Heart right ventricle (tissue), 16 donors: Measurements from ENCODE around the gene CD79B. TPM values are rescaled to one million over a fixed set of nuclear protein-coding genes. Genes with fewer than 3 reads are reported as not detected.
"Not testable (repeated sequence)": the region's sequence is repeated elsewhere in the genome, so short reads cannot be mapped to it uniquely, and the experiment has no call there.

Experiments used
- ATAC-seq, 8 donors: fragments of 200-7000 bp; cut with Tn5 transposase; one replicate each; pipeline ENCODE4 v1.9.1; 2020; ENCODE audit warnings: mild to moderate bottlenecking in 8 of 8, moderate library complexity in 8 of 8, moderate number of reproducible peaks in 1 of 8
- DNase-seq, 2 donors: peaks; one replicate each; pipeline ENCODE4 v3.0.0-alpha.2; 2020
- H3K27ac ChIP-seq, 10 donors: fragments of 200-600 bp; sonication (generic) in 2 of 10; one replicate each; pipeline versions ENCODE4 v1.5.0 to v1.8.0; 2020 to 2022; ENCODE audit warnings: mild to moderate bottlenecking in 3 of 10
- H3K27me3 ChIP-seq, 7 donors: fragments of 200-600 bp; one replicate each; pipeline ENCODE4 v1.8.0; 2021 to 2022; ENCODE audit warnings: mild to moderate bottlenecking in 2 of 7
- H3K36me3 ChIP-seq, 9 donors: fragments of 200-600 bp; sonication (generic) in 1 of 9; one replicate each; pipeline versions ENCODE4 v1.5.0 to v1.8.0; 2020 to 2022; ENCODE audit warnings: mild to moderate bottlenecking in 2 of 9
- H3K4me1 ChIP-seq, 9 donors: fragments of 200-600 bp; sonication (generic) in 1 of 9; one replicate each; pipeline versions ENCODE4 v1.5.0 to v1.8.0; 2020 to 2022; ENCODE audit warnings: mild to moderate bottlenecking in 4 of 9
- H3K4me3 ChIP-seq, 10 donors: fragments of 200-600 bp; sonication (generic) in 2 of 10; one replicate each; pipeline versions ENCODE4 v1.5.0 to v1.8.0; 2020 to 2022; ENCODE audit warnings: mild to moderate bottlenecking in 7 of 10, moderate library complexity in 2 of 10
- H3K9me3 ChIP-seq, 11 donors: fragments of 200-600 bp in 10 of 11; sonication (generic) in 2 of 11; one replicate each; pipeline versions ENCODE4 v1.5.0 to v1.8.0; 2013 to 2022; ENCODE audit warnings: mild to moderate bottlenecking in 2 of 11, control low read depth in 1 of 11, moderate library complexity in 1 of 11
- WGBS, 2 donors: extraction: QIAGEN DNeasy Blood & Tissue Kit; methylation state at CpG; one replicate each; pipeline ENCODE4 v1.1.7; 2013; ENCODE audit warnings: inconsistent platforms in 1 of 2; 5-methylcytosine and 5-hydroxymethylcytosine counted together
- intact Hi-C, 10 donors: fragments of 100-400 bp; cut with DNase I; formaldehyde crosslinking; loops; one replicate each; pipeline versions ENCODE4 v1.11.1 to v1.14.2; 2022
- polyA plus RNA-seq, 2 donors: library from polyadenylated mRNA; stranded (reverse); fragments of 200-250 nt; gene quantifications; one replicate each; pipeline ENCODE4 v1.2.3, GENCODE V29; 2013
- total RNA-seq, 10 donors: library from RNA; stranded (reverse); fragmentation: NEBNext Ultra II Directional in 3 of 10; extraction: Animal tissue kit (Norgen Biotek cat#: 25700) in 3 of 10; gene quantifications; one replicate each; pipeline versions ENCODE4 v1.2.1 to v1.2.4, GENCODE V29; 2021 to 2023
- TF ChIP-seq, protein P1 (sequence below), 9 donors: fragments of 200-600 bp; sonication (generic) in 2 of 9; IDR thresholded peaks; one replicate each; pipeline versions ENCODE4 v1.5.0 to v1.8.0; 2021 to 2022; ENCODE audit warnings: antibody characterized with exemption in 9 of 9, mild to moderate bottlenecking in 5 of 9, moderate library complexity in 1 of 9
- donor health status: Arrhythmogenic right ventricular cardiomyopathy.
- donor health status: ischemic (EF 13 %, LVEDD 7.1; RV severe dilation, severe dysfunction).
- donor health status: healthy with polysubstance abuse.
- donor health status: DM: no; HTN: yes; CAD: no.
- donor health status: DM: no; HTN: no; CAD: no.
- donor health status: ischemic (EF 25% LVEDD 6.9; RV normal size, moderate dysfunction).
- donor health status: ischemic (EF 25% LVEDD 5.7; RV mildly dilated, moderate dysfunction).
- donor health status: healthy.
- donor health status: DM: yes; HTN: yes; CAD: no.
- donor health status: Ischemic cardiomyopathy.
- donor health status: ischemic (EF 35%, LVEDD 5.7; RV mildly dilated, moderate dysfunction).
- donor health status: nonischemic (EF 11% LVEDD 7.7; RV severe dilation, severe dysfunction).
- donor health status: DM: yes; HTN: yes; CAD: no.
- donor health status: PGD.
- donor health status: ischemic (EF 29% LVEDD 5.4; RV normal size, mild dysfunction).
- donor health status: nonischemic (EF 23%, LVEDD 6.1; RV moderate dilation, normal function).

CD79B gene
- total and polyA plus RNA-seq, 12 donors = 2.2 to 11.6 (median 3.9) TPM

DNA sequence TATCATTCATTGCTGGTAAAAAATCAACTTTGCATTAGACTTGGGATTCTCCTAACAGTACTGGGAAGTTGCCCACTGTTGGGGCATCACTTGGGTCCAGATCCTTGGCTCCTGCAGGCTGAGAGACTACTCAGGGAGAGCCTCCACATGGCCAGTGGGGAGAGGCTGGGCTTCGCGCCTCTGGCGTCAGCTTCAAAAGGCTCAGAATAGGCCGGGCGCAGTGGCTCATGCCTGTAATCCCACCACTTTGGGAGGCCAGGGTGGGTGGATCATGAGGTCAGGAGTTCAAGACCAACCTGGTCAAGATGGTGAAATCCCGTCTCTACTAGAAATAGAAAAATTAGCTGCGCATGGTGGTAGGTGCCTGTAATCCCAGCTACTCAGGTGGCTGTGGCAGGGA lies 17.7 kb downstream of the CD79B start:
- H3K4me1 ChIP-seq = peaks cover 0 to 5% (median 0%) of the 10 kb centered on the region in 9 donors
- no peaks in the 10 kb centered on the region for H3K36me3 ChIP-seq
- TF ChIP-seq, protein P1, sequence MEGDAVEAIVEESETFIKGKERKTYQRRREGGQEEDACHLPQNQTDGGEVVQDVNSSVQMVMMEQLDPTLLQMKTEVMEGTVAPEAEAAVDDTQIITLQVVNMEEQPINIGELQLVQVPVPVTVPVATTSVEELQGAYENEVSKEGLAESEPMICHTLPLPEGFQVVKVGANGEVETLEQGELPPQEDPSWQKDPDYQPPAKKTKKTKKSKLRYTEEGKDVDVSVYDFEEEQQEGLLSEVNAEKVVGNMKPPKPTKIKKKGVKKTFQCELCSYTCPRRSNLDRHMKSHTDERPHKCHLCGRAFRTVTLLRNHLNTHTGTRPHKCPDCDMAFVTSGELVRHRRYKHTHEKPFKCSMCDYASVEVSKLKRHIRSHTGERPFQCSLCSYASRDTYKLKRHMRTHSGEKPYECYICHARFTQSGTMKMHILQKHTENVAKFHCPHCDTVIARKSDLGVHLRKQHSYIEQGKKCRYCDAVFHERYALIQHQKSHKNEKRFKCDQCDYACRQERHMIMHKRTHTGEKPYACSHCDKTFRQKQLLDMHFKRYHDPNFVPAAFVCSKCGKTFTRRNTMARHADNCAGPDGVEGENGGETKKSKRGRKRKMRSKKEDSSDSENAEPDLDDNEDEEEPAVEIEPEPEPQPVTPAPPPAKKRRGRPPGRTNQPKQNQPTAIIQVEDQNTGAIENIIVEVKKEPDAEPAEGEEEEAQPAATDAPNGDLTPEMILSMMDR (IDR thresholded peaks at IDR 0.05) = no peak
- no peaks in the 10 kb centered on the region for H3K9me3 ChIP-seq
- no peak overlapping the region for H3K4me3 ChIP-seq
- no peak for ATAC-seq
- intact Hi-C loops = loop anchor here in 8 of 10 donors (5.0 to 10.0 kb wide), 6 partner anchors 110 to 370 kb away; partner anchors contain the start of genes ERN1 (in 5 of the 8) and ICAM2 (in 1 of the 8)
- peaks cover 0 to 18% (median 8%) of the 10 kb centered on the region in 7 donors for H3K27me3 ChIP-seq
- WGBS, 2 donors = 95 to 98% methylated on average over 7 of the region's 7 CpGs
- no peak overlapping the region for H3K27ac ChIP-seq
- no peak for DNase-seq

DNA sequence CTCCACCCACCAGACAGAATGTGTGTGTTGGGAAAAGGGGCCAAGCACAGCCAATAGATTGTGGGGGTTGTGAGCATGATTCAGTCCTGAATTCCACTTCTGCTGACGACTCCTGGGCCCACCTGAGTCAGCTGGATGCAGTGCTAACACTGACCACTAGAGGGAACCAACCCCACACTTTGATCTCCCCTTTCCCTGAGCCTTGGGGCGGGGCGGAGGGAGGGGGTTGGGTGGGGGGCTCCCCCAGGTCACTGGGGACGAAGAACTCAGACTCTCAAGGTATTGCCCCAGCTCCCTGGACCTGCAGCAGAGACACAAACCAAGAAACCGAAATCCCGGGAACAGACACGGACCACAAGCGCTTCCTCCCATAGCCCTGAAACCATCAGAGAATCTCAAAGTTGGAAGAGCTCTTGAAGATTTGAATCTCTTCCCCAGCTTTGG lies 20.5 kb downstream of the CD79B start:
- Histone ChIP-seq H3K27me3 (peaks cover 0 to 14% (median 8%) of the 10 kb centered on the region in 7 donors), H3K27ac (no peak overlapping the region)
- intact Hi-C loops = loop anchor here in 8 of 10 donors (5.0 to 10.0 kb wide), 6 partner anchors 113 to 373 kb away; partner anchors contain the start of genes ERN1 (in 5 of the 8) and ICAM2 (in 1 of the 8)

DNA sequence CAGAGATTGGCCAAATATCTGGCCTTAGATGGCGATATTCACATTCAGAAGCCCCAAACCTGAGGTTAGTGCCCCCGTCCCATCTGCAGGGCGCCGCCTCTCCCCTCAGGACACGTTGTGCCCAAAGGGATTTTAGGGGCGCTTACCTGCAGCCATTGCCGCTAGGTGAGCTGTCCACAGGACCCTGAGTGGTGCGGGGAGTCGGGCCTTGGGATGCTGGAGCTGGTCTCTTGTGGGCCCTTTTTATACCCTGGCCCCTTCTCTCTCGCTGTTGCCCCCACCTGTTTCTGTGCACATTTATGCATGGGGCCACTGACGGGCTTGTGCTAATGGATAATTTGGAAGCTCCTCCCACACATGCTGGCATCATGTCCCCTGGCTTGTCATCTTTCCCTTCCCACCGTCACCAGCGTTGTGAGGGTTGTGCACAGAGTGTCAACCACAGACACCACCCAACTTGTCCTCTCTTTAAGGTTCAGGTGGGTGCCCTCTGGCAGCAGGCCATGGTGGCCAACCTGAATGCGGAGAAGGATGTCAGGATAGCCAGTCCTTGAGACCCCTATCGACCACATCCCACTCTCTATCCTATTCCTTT lies 21.0 kb downstream of the CD79B start, which contains the start of gene CSHL1:
CSHL1 (minus strand) TSS at position 218 of the 595 bp plus-strand sequence; CDS start at position 156, 62 bp downstream.
- Histone ChIP-seq H3K27me3 (peaks cover 0 to 14% (median 8%) of the 10 kb centered on the region in 7 donors), H3K4me3 (no peak within 1 kb of the TSS), H3K36me3 (no peaks in the 10 kb centered on the region), H3K27ac (no peak within 1 kb of the TSS), H3K9me3 (no peaks in the 10 kb centered on the region), H3K4me1 (no peaks in the 10 kb centered on the region)
- TF ChIP-seq, protein P1 (IDR thresholded peaks at IDR 0.05) = no peak
- intact Hi-C loops = loop anchor here in 8 of 10 donors (5.0 to 10.0 kb wide), 6 partner anchors 114 to 374 kb away; partner anchors contain the start of genes ERN1 (in 5 of the 8) and ICAM2 (in 1 of the 8)
- no peak for ATAC-seq
- no peak for DNase-seq
- 65 to 68% methylated on average over 15 of the region's 15 CpGs for WGBS, 2 donors

More for the DNA sequence above, 20.5 kb downstream of the CD79B start:
- H3K9me3 ChIP-seq = no peaks in the 10 kb centered on the region
- TF ChIP-seq, protein P1 (IDR thresholded peaks at IDR 0.05) = peak; percentile 74 to 87 (median 82)
- no peaks in the 10 kb centered on the region for H3K36me3 ChIP-seq
- ATAC-seq = peak in 6 of 8 donors; percentile 47 to 72 (median 66)
- 43 to 46% methylated on average over 7 to 8 of the region's 8 CpGs for WGBS, 2 donors
- peak in 1 of 2 donors; percentile 45 for DNase-seq
- no peak overlapping the region for H3K4me3 ChIP-seq
- no peaks in the 10 kb centered on the region for H3K4me1 ChIP-seq

DNA sequence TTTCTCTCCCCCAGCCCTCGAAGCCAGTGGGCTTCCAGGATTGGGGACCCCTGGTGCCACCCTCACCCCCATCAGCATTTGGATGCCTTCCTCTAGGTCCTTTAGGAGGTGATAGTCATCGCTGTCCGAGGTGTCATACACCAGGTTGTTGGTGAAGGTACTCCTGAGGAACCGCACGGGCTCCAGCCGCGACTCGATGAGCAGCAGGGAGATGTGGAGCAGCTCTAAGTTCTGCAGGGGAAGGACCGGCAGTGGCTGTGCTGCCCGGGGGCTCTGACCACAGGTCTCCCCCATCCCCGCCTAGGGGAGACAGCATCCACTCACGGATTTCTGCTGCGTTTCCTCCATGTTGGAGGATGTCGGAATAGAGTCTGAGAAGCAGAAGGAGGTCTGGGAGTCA lies 22.0 kb downstream of the CD79B start:
- Histone ChIP-seq H3K36me3 (no peaks in the 10 kb centered on the region), H3K4me3 (no peak overlapping the region), H3K9me3 (no peaks in the 10 kb centered on the region), H3K27me3 (peaks cover 0 to 14% (median 8%) of the 10 kb centered on the region in 7 donors), H3K4me1 (no peaks in the 10 kb centered on the region), H3K27ac (no peak overlapping the region)
- ATAC-seq (no peak), DNase-seq (no peak)
- intact Hi-C loops = loop anchor here in 8 of 10 donors (5.0 to 10.0 kb wide), 6 partner anchors 115 to 375 kb away; partner anchors contain the start of genes ERN1 (in 5 of the 8) and ICAM2 (in 1 of the 8)
- TF ChIP-seq, protein P1 (IDR thresholded peaks at IDR 0.05) = no peak
- 77 to 81% methylated on average over 14 of the region's 14 CpGs for WGBS, 2 donors

DNA sequence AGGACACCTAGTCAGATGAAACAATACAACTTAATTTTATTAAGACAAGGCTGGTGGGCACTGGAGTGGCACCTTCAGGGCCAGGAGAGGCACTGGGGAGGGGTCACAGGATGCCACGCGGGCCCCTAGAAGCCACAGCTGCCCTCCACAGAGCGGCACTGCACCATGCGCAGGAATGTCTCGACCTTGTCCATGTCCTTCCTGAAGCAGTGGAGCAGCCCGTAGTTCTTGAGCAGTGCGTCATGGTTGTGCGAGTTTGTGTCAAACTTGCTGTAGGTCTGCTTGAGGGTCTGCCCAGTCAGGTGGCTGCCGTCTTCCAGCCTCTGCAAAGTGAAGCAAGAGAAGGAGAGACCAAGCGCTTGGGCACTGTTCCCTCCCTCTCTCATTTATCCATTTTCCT lies 22.5 kb downstream of the CD79B start:
- intact Hi-C loops = loop anchor here in 1 of 10 donors (10.0 kb wide), 1 partner anchor 375 kb away; no protein-coding TSS in a partner anchor

More for the DNA sequence above, 22.5 kb downstream of the CD79B start:
- not testable (repeated sequence) for ATAC-seq, H3K9me3 ChIP-seq, H3K36me3 ChIP-seq, H3K27ac ChIP-seq, DNase-seq, H3K4me3 ChIP-seq, H3K4me1 ChIP-seq
- WGBS, 2 donors = 89 to 91% methylated on average over 10 of the region's 10 CpGs
- H3K27me3 ChIP-seq = peaks cover 0 to 14% (median 8%) of the 10 kb centered on the region in 7 donors
